ENCODE measurements around the gene ZFP92. TPM values are rescaled to one million over a fixed set of nuclear protein-coding genes. Genes with fewer than 3 reads are reported as not detected.

The ZFP92 gene
- total RNA-seq, 1 donor from 2014 or later: 0.27 TPM

GRCh38 chrX:153386097-153386496 lies 25.2 kb upstream of the ZFP92 start:
- H3K27ac Mint-ChIP-seq (ENCODE audit: unreplicated experiment): no peak overlapping the region
- peaks cover 2% of the 10 kb centered on the region for H3K4me1 Mint-ChIP-seq (ENCODE audit: low read depth, unreplicated experiment)
- Histone ChIP-seq H3K4me2 (ENCODE audit: low read length) (no peak overlapping the region), H3K27me3 (ENCODE audit: insufficient read depth, low read length) (no peaks in the 10 kb centered on the region), H3K9ac (ENCODE audit: low read length) (no peak overlapping the region), H4K20me1 (ENCODE audit: insufficient read depth, low read length) (no peaks in the 10 kb centered on the region), H3K4me3 (ENCODE audit: insufficient read depth, low read depth, low read length) (no peak overlapping the region), H3K36me3 (ENCODE audit: insufficient read depth, low read length) (no peaks in the 10 kb centered on the region), H3K9me3 (ENCODE audit: insufficient read depth, low read depth, low read length) (no peaks in the 10 kb centered on the region), H2AFZ (ENCODE audit: low read depth, low read length) (no peak overlapping the region), H3K27ac (ENCODE audit: low read depth, low read length) (no peak overlapping the region), H3K79me2 (ENCODE audit: insufficient read depth, low read length) (no peaks in the 10 kb centered on the region), H3K4me1 (ENCODE audit: insufficient read depth, low read length) (peaks cover 7% of the 10 kb centered on the region)
- H3K36me3 Mint-ChIP-seq (ENCODE audit: low read depth, unreplicated experiment): no peaks in the 10 kb centered on the region
- TF ChIP-seq CTCF (IDR thresholded peaks at IDR 0.05; ENCODE audit: insufficient read depth, low read depth, low read length): no peak
- no peak for TF ChIP-seq EZH2 (IDR thresholded peaks at IDR 0.05; ENCODE audit: insufficient read depth, low read length)
- FAIRE-seq: peak; percentile 55
- no peak overlapping the region for H3K4me3 Mint-ChIP-seq (ENCODE audit: unreplicated experiment)
- no peaks in the 10 kb centered on the region for H3K9me3 Mint-ChIP-seq (ENCODE audit: unreplicated experiment)
- DNase-seq (ENCODE audit: low read depth): no peak
- no peaks in the 10 kb centered on the region for H3K27me3 Mint-ChIP-seq (ENCODE audit: low read depth, unreplicated experiment)

- no peak for FAIRE-seq
- H4K20me1 ChIP-seq (ENCODE audit: insufficient read depth, low read length): no peaks in the 10 kb centered on the region
- no peak overlapping the region for H3K4me3 Mint-ChIP-seq (ENCODE audit: unreplicated experiment)
These were observed 23.9 kb upstream of the ZFP92 start for GRCh38 chrX:153387345-153387744.

More at GRCh38 chrX:153387345-153387744, 23.9 kb upstream of the ZFP92 start:
- H3K4me3 ChIP-seq (ENCODE audit: insufficient read depth, low read depth, low read length): no peak overlapping the region
- Mint-ChIP-seq H3K27ac (ENCODE audit: unreplicated experiment) (no peak overlapping the region), H3K9me3 (ENCODE audit: unreplicated experiment) (no peaks in the 10 kb centered on the region), H3K27me3 (ENCODE audit: low read depth, unreplicated experiment) (no peaks in the 10 kb centered on the region), H3K36me3 (ENCODE audit: low read depth, unreplicated experiment) (no peaks in the 10 kb centered on the region), H3K4me1 (ENCODE audit: low read depth, unreplicated experiment) (peaks cover 2% of the 10 kb centered on the region)
- H3K27me3 ChIP-seq (ENCODE audit: insufficient read depth, low read length): no peaks in the 10 kb centered on the region
- H2AFZ ChIP-seq (ENCODE audit: low read depth, low read length): no peak overlapping the region
- no peak overlapping the region for H3K27ac ChIP-seq (ENCODE audit: low read depth, low read length)
- TF ChIP-seq CTCF (IDR thresholded peaks at IDR 0.05; ENCODE audit: insufficient read depth, low read depth, low read length) (no peak), EZH2 (IDR thresholded peaks at IDR 0.05; ENCODE audit: insufficient read depth, low read length) (no peak)
- no peak overlapping the region for H3K9ac ChIP-seq (ENCODE audit: low read length)
- H3K79me2 ChIP-seq (ENCODE audit: insufficient read depth, low read length): no peaks in the 10 kb centered on the region
- H3K4me1 ChIP-seq (ENCODE audit: insufficient read depth, low read length): peaks cover under 1% of the 10 kb centered on the region
- no peak overlapping the region for H3K4me2 ChIP-seq (ENCODE audit: low read length)
- no peaks in the 10 kb centered on the region for H3K36me3 ChIP-seq (ENCODE audit: insufficient read depth, low read length)
- no peak for DNase-seq (ENCODE audit: low read depth)
- no peaks in the 10 kb centered on the region for H3K9me3 ChIP-seq (ENCODE audit: insufficient read depth, low read depth, low read length)

Measured in astrocyte (in vitro differentiated cells and primary cell).